Endothelial cell of umbilical vein (primary cell): ENCODE measurements around the gene CBL. TPM values are rescaled to one million over a fixed set of nuclear protein-coding genes. Genes with fewer than 3 reads are reported as not detected.

Experiments
- BruUV-seq: library from RNA; stranded (reverse); fragments of 400-500 nt; replicated peaks from 2 replicates; lab custom pipeline; 2021; lab: Mats Ljungman, UMichigan
- CTCF ChIA-PET: fragments of 300-600, 350-600 bp; sonication (Branson Sonifier 250); formaldehyde crosslinking; loops from one replicate; lab custom pipeline; 2021; ENCODE audit warnings: antibody characterized with exemption, inconsistent platforms; lab: Charles Lee
- POLR2A ChIA-PET: fragments of 300-600, 350-600 bp; sonication (Branson Sonifier 250); formaldehyde crosslinking; loops from one replicate; lab custom pipeline; 2021; ENCODE audit warnings: antibody characterized with exemption, inconsistent platforms; lab: Charles Lee
- DNase-seq: peaks from one replicate; pipeline ENCODE4 v3.0.0-alpha.2; 2011; ENCODE audit warnings: low read depth, low spot score
- FAIRE-seq: peaks from 2 replicates; lab custom pipeline; 2011; peaks lifted over from hg19 to GRCh38; lab: Jason Lieb, UNC
- H2AFZ ChIP-seq: 2 replicates; pipeline ENCODE4 v1.6.0; 2012; ENCODE audit warnings: low read depth, low read length, control low read depth, inconsistent platforms
- H3K27ac ChIP-seq: 2 replicates; pipeline ENCODE4 v1.5.1; 2011; ENCODE audit warnings: low read depth, mild to moderate bottlenecking, control low read depth, low read length, moderate library complexity; ENCODE audit not compliant: insufficient read depth
- H3K27me3 ChIP-seq, 2 experiments: 2 replicates each; pipeline versions ENCODE4 v1.6.0 to v1.6.1; 2011; ENCODE audit warnings: low read length in 2 of 2, mixed read lengths in 1 of 2; ENCODE audit not compliant: control insufficient read depth in 2 of 2, insufficient read depth in 2 of 2
- H3K36me3 ChIP-seq, 2 experiments: 2 replicates in 1 of 2; 3 replicates in 1 of 2; pipeline ENCODE4 v1.5.1; 2011; ENCODE audit warnings: low read length in 2 of 2, mild to moderate bottlenecking in 1 of 2, moderate library complexity in 1 of 2; ENCODE audit not compliant: control insufficient read depth in 2 of 2, insufficient read depth in 2 of 2; ENCODE audit errors: extremely low read depth in 1 of 2
- H3K4me1 ChIP-seq: 3 replicates; pipeline ENCODE4 v1.5.1; 2011; ENCODE audit warnings: mild to moderate bottlenecking, low read length; ENCODE audit not compliant: control insufficient read depth, insufficient read depth; ENCODE audit errors: extremely low read depth
- H3K4me2 ChIP-seq: 2 replicates; pipeline ENCODE4 v1.6.1; 2011; ENCODE audit warnings: low read length, control low read depth, mixed read lengths; ENCODE audit not compliant: insufficient read depth
- H3K4me3 ChIP-seq, 3 experiments: fragments of 200-600 bp in 1 of 3; sonication (generic), shearing (Covaris generic) in 1 of 3; replicated peaks in 1 of 3; 2 replicates each; pipeline ENCODE4 v1.5.1; 2011 to 2016; ENCODE audit warnings: control low read depth in 3 of 3, low read length in 3 of 3, mild to moderate bottlenecking in 2 of 3, inconsistent platforms in 1 of 3, low read depth in 1 of 3, moderate library complexity in 1 of 3; ENCODE audit not compliant: insufficient read depth in 1 of 3
- H3K79me2 ChIP-seq: 2 replicates; pipeline ENCODE4 v1.6.0; 2012; ENCODE audit warnings: low read length, inconsistent platforms; ENCODE audit not compliant: control insufficient read depth, insufficient read depth
- H3K9ac ChIP-seq: replicated peaks from 2 replicates; pipeline ENCODE3; 2011; ENCODE audit warnings: low read length, control low read depth; ENCODE audit not compliant: insufficient read depth; ENCODE audit errors: extremely low read depth
- H3K9me1 ChIP-seq: replicated peaks from 3 replicates; pipeline ENCODE4 v1.6.0; 2011; ENCODE audit warnings: mild to moderate bottlenecking, low read length; ENCODE audit not compliant: control insufficient read depth, insufficient read depth; ENCODE audit errors: extremely low read depth
- H3K9me3 ChIP-seq: replicated peaks from 2 replicates; pipeline ENCODE4 v1.5.1; 2012; ENCODE audit warnings: low read length, inconsistent platforms; ENCODE audit not compliant: control insufficient read depth, insufficient read depth
- H4K20me1 ChIP-seq: replicated peaks from 2 replicates; pipeline ENCODE3; 2011; ENCODE audit warnings: mild to moderate bottlenecking, low read length; ENCODE audit not compliant: control insufficient read depth, insufficient read depth; ENCODE audit errors: extremely low read depth
- EZH2 ChIP-seq: IDR thresholded peaks from 2 replicates; pipeline ENCODE4 v1.6.1; 2012; ENCODE audit warnings: borderline replicate concordance, low read depth, mild to moderate bottlenecking, moderate library complexity, low read length, inconsistent platforms; ENCODE audit not compliant: severe bottlenecking
- FOS ChIP-seq: IDR thresholded peaks from 2 replicates; pipeline ENCODE4 v1.6.1; 2011; ENCODE audit warnings: mild to moderate bottlenecking, low read length, moderate library complexity, borderline replicate concordance; ENCODE audit not compliant: insufficient read depth
- GATA2 ChIP-seq: IDR thresholded peaks from 2 replicates; pipeline ENCODE4 v1.7.0; 2011; ENCODE audit warnings: low read depth, mild to moderate bottlenecking, moderate library complexity, mixed read lengths, low read length; ENCODE audit not compliant: insufficient read length, insufficient read depth
- JUN ChIP-seq: IDR thresholded peaks from 2 replicates; pipeline ENCODE4 v1.6.1; 2011; ENCODE audit warnings: borderline replicate concordance, low read depth; ENCODE audit not compliant: insufficient read length, insufficient read depth
- MYC ChIP-seq: IDR thresholded peaks from one replicate; pipeline ENCODE4 v1.6.1; 2011; ENCODE audit warnings: mild to moderate bottlenecking, low read depth, low read length
- POLR2A ChIP-seq: IDR thresholded peaks from 2 replicates; pipeline ENCODE4 v1.6.1; 2012; ENCODE audit warnings: low read depth, mild to moderate bottlenecking, control low read depth, low read length
- POLR2AphosphoS5 ChIP-seq: IDR thresholded peaks from 2 replicates; pipeline ENCODE4 v1.6.1; 2012; ENCODE audit warnings: low read depth, mild to moderate bottlenecking, control low read depth, low read length, moderate library complexity; ENCODE audit not compliant: insufficient read depth
- dilution Hi-C: fragments of 300-500 bp; cut with MboI; formaldehyde crosslinking; loops from one replicate; pipeline ENCODE4 v1.15.0; 2019; ENCODE audit warnings: low sequenced_read_pairs; ENCODE audit not compliant: extremely low pct_ligation_motif_present
- intact Hi-C: fragments of 100-400 bp; cut with micrococcal nuclease; formaldehyde crosslinking; loops from one replicate; pipeline ENCODE4 v1.10.0; 2022
- polyA plus RNA-seq, 4 experiments: library from polyadenylated mRNA; depleted of rRNA in 3 of 4; stranded (reverse) in 3 of 4; unstranded in 1 of 4; fragments of >200 nt; gene quantifications; 2 replicates each; pipeline versions ENCODE4 v1.2.1 to v1.2.3, GENCODE V29; 2011 to 2012; ENCODE audit warnings: missing spikeins in 1 of 4
- total RNA-seq: library from RNA; stranded (reverse); gene quantifications from 2 replicates; pipeline ENCODE4 v1.2.3, GENCODE V29; 2021
- TF ChIP-seq, protein P1 (sequence below): IDR thresholded peaks from 2 replicates; pipeline ENCODE4 v1.6.1; 2011; ENCODE audit not compliant: insufficient read depth, insufficient read length
- TF ChIP-seq, protein P2 (sequence below), 2 donors: IDR thresholded peaks; 1 replicate in 1 of 2; 2 replicates in 1 of 2; pipeline ENCODE4 v1.5.1; 2011; ENCODE audit warnings: low read length in 2 of 2, mild to moderate bottlenecking in 2 of 2, moderate library complexity in 2 of 2, control low read depth in 1 of 2, inconsistent platforms in 1 of 2, low read depth in 1 of 2; ENCODE audit not compliant: insufficient read depth in 1 of 2; ENCODE audit errors: extremely low read depth in 1 of 2

CBL gene
- total and polyA plus RNA-seq, 2 donors (not counting 3 experiments of a cell fraction or from before 2014, with no cell fraction given), result 15.5 to 41.5 TPM

DNA sequence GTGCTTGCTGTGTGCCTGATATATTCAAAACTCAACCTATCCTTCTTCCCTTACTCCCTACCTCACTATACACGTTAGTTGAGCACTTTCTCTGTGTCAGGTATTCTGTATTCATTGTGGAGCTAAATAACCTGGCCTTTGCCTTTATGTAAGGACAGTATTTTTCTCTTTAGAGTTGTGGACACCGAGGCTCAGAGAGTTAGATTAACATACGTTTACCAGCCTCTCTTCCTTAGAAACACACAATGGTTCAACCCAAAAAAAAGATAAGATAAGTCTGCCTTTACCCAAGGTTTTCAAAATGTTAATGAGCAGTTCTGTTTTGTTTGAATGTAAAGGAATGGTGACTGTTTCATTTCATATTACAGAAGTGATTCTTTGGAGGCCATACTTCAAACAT lies 45.0 kb downstream of the CBL start:
- Histone ChIP-seq H3K4me3 (no peak overlapping the region), H3K9me1 (no peaks in the 10 kb centered on the region), H3K36me3 (no peaks in the 10 kb centered on the region), H3K27me3 (no peaks in the 10 kb centered on the region), H3K9me3 (no peaks in the 10 kb centered on the region), H3K9ac (no peak overlapping the region), H3K79me2 (peaks cover 16% of the 10 kb centered on the region), H3K4me2 (no peak overlapping the region), H2AFZ (no peak overlapping the region), H3K27ac (no peak overlapping the region), H4K20me1 (no peaks in the 10 kb centered on the region), H3K4me1 (peaks cover 3% of the 10 kb centered on the region)
- TF ChIP-seq POLR2AphosphoS5 (no peak), GATA2 (no peak), FOS (no peak), JUN (no peak), EZH2 (no peak), MYC (no peak), POLR2A (no peak)
- TF ChIP-seq, protein P1, sequence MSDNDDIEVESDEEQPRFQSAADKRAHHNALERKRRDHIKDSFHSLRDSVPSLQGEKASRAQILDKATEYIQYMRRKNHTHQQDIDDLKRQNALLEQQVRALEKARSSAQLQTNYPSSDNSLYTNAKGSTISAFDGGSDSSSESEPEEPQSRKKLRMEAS, result no peak
- TF ChIP-seq, protein P2, sequence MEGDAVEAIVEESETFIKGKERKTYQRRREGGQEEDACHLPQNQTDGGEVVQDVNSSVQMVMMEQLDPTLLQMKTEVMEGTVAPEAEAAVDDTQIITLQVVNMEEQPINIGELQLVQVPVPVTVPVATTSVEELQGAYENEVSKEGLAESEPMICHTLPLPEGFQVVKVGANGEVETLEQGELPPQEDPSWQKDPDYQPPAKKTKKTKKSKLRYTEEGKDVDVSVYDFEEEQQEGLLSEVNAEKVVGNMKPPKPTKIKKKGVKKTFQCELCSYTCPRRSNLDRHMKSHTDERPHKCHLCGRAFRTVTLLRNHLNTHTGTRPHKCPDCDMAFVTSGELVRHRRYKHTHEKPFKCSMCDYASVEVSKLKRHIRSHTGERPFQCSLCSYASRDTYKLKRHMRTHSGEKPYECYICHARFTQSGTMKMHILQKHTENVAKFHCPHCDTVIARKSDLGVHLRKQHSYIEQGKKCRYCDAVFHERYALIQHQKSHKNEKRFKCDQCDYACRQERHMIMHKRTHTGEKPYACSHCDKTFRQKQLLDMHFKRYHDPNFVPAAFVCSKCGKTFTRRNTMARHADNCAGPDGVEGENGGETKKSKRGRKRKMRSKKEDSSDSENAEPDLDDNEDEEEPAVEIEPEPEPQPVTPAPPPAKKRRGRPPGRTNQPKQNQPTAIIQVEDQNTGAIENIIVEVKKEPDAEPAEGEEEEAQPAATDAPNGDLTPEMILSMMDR (IDR thresholded peaks at IDR 0.05; ENCODE audit: extremely low read depth in 1 of 2, insufficient read depth in 1 of 2, low read depth in 1 of 2, low read length in 2 of 2), result no peak
- CTCF ChIA-PET, result interaction anchor here (1.4 kb wide), 1 partner anchor 11 kb away, joined by 5 read pairs; no protein-coding TSS in a partner anchor
- POLR2A ChIA-PET, result no interaction called here
- DNase-seq (no peak), FAIRE-seq (no peak)
- intact Hi-C loops, result no loop called here
- no TSS peak for BruUV-seq
- dilution Hi-C loops, result no loop called here
